Neural cell (in vitro differentiated cells): Measurements from ENCODE around the gene MTG1. TPM values are rescaled to one million over a fixed set of nuclear protein-coding genes. Genes with fewer than 3 reads are reported as not detected.

ENCODE experiments used
- H2AFZ ChIP-seq: fragments of 200-600, 300-800 bp; sonication (generic), shearing (Covaris generic); 2 replicates; pipeline ENCODE4 v1.6.0; 2014; ENCODE audit warnings: low read depth, mild to moderate bottlenecking, antibody characterized with exemption, low read length, moderate library complexity
- H3F3A ChIP-seq: fragments of 200-600 bp; shearing (Covaris generic); 2 replicates; pipeline ENCODE4 v1.6.1; 2016; ENCODE audit warnings: mild to moderate bottlenecking, moderate library complexity, mixed read lengths, antibody characterized with exemption, low read length; ENCODE audit not compliant: insufficient read depth, poor library complexity, severe bottlenecking
- H3K27ac ChIP-seq: fragments of 200-600, 300-800 bp; sonication (generic), shearing (Covaris generic); 2 replicates; pipeline ENCODE4 v1.5.1; 2014; ENCODE audit warnings: mild to moderate bottlenecking, low read length, moderate library complexity
- H3K27me3 ChIP-seq: fragments of 300-800, 200-600 bp; sonication (generic), shearing (Covaris generic); 2 replicates; pipeline ENCODE4 v1.6.0; 2014; ENCODE audit warnings: mild to moderate bottlenecking, low read depth, low read length, moderate library complexity; ENCODE audit not compliant: insufficient read depth
- H3K36me3 ChIP-seq: fragments of 300-800, 200-600 bp; sonication (generic), shearing (Covaris generic); 2 replicates; pipeline ENCODE4 v1.5.1; 2014; ENCODE audit warnings: mild to moderate bottlenecking, antibody characterized with exemption, low read length, moderate library complexity; ENCODE audit not compliant: insufficient read depth
- H3K4me2 ChIP-seq: fragments of 300-800, 200-600 bp; sonication (generic), shearing (Covaris generic); 2 replicates; pipeline ENCODE4 v1.6.0; 2014; ENCODE audit warnings: mild to moderate bottlenecking, low read length
- H3K4me3 ChIP-seq: fragments of 300-800, 200-600 bp; sonication (generic), shearing (Covaris generic); 2 replicates; pipeline ENCODE4 v1.5.1; 2014; ENCODE audit warnings: mild to moderate bottlenecking, low read length, moderate library complexity
- H3K79me2 ChIP-seq: fragments of 200-600 bp; shearing (Covaris generic); replicated peaks from 2 replicates; pipeline ENCODE4 v1.6.0; 2014; ENCODE audit warnings: mild to moderate bottlenecking, low read length, moderate library complexity; ENCODE audit not compliant: insufficient read depth
- H3K9ac ChIP-seq: fragments of 300-800, 200-600 bp; sonication (generic), shearing (Covaris generic); 2 replicates; pipeline ENCODE4 v1.6.1; 2016; ENCODE audit warnings: mild to moderate bottlenecking, low read length, mixed read lengths
- H3K9me2 ChIP-seq: fragments of 200-600 bp; shearing (Covaris generic); 2 replicates; pipeline ENCODE4 v1.6.1; 2016; ENCODE audit warnings: mild to moderate bottlenecking, low read length, mixed read lengths; ENCODE audit not compliant: insufficient read depth
- H3K9me3 ChIP-seq: fragments of 200-600, 300-800 bp; sonication (generic), shearing (Covaris generic); 2 replicates; pipeline ENCODE4 v1.6.1; 2016; ENCODE audit warnings: mild to moderate bottlenecking, mixed run types, low read length, moderate library complexity, mixed read lengths
- H4K20me1 ChIP-seq: fragments of 200-600 bp; shearing (Covaris generic); 2 replicates; pipeline ENCODE4 v1.6.1; 2016; ENCODE audit warnings: mild to moderate bottlenecking, mixed run types; ENCODE audit not compliant: insufficient read depth
- CTCF ChIP-seq: fragments of 450-650 bp; IDR thresholded peaks from 2 replicates; pipeline ENCODE4 v1.5.1; 2014; ENCODE audit warnings: antibody characterized with exemption, mild to moderate bottlenecking, moderate library complexity; ENCODE audit not compliant: poor library complexity, severe bottlenecking
- EP300 ChIP-seq: fragments of 450-650 bp; conservative IDR thresholded peaks from 2 replicates; pipeline ENCODE4 v1.6.1; 2014; ENCODE audit warnings: antibody characterized with exemption, mild to moderate bottlenecking, moderate library complexity; ENCODE audit not compliant: poor library complexity, severe bottlenecking
- EZH2 ChIP-seq: fragments of 200-600, 300-800 bp; shearing (Covaris generic), sonication (generic); IDR thresholded peaks from 2 replicates; pipeline ENCODE4 v1.6.1; 2014; ENCODE audit warnings: antibody characterized with exemption, low read length, borderline replicate concordance, mild to moderate bottlenecking; ENCODE audit not compliant: insufficient read depth, poor library complexity, severe bottlenecking
- MXI1 ChIP-seq: fragments of 450-650 bp; conservative IDR thresholded peaks from 2 replicates; pipeline ENCODE4 v1.6.1; 2014; ENCODE audit warnings: antibody characterized with exemption, mild to moderate bottlenecking; ENCODE audit not compliant: poor library complexity, severe bottlenecking
- POLR2AphosphoS5 ChIP-seq: IDR thresholded peaks from 2 replicates; pipeline ENCODE4 v1.6.1; 2012
- RAD21 ChIP-seq: fragments of 450-650 bp; conservative IDR thresholded peaks from 2 replicates; pipeline ENCODE4 v1.6.1; 2014; ENCODE audit warnings: antibody characterized with exemption, mild to moderate bottlenecking, moderate library complexity
- REST ChIP-seq: IDR thresholded peaks from 2 replicates; pipeline ENCODE4 v1.6.1; 2012; ENCODE audit warnings: borderline replicate concordance
- SMC3 ChIP-seq: fragments of 450-650 bp; conservative IDR thresholded peaks from 2 replicates; pipeline ENCODE4 v1.6.1; 2014; ENCODE audit warnings: antibody characterized with exemption, mild to moderate bottlenecking, moderate library complexity; ENCODE audit not compliant: poor library complexity
- TAF1 ChIP-seq: IDR thresholded peaks from 2 replicates; pipeline ENCODE4 v1.6.1; 2012; ENCODE audit warnings: low read depth
- polyA plus RNA-seq: library from polyadenylated mRNA; depleted of rRNA; stranded (reverse); fragments of >200 nt; gene quantifications from 2 replicates; pipeline ENCODE4 v1.2.3, GENCODE V29; 2014

The MTG1 gene
- polyA plus RNA-seq, 1 donor from 2014 or later, result 52.3 TPM

- no peak overlapping the region for H3K4me2 ChIP-seq
- H3K79me2 ChIP-seq, result peaks cover 2% of the 10 kb centered on the region
- no peaks in the 10 kb centered on the region for H3F3A ChIP-seq
- peaks cover 9% of the 10 kb centered on the region for H3K27me3 ChIP-seq
- H3K9me3 ChIP-seq, result no peaks in the 10 kb centered on the region
- no peaks in the 10 kb centered on the region for H3K36me3 ChIP-seq
- H4K20me1 ChIP-seq, result no peaks in the 10 kb centered on the region
- no peaks in the 10 kb centered on the region for H3K9me2 ChIP-seq
- no peak overlapping the region for H2AFZ ChIP-seq
- no peak overlapping the region for H3K9ac ChIP-seq
- H3K27ac ChIP-seq, result no peak overlapping the region
- H3K4me3 ChIP-seq, result no peak overlapping the region
- TF ChIP-seq SMC3, result no peak
- TF ChIP-seq TAF1, result no peak
- no peak for TF ChIP-seq EP300
- no peak for TF ChIP-seq REST
- TF ChIP-seq RAD21, result no peak
- TF ChIP-seq POLR2AphosphoS5, result no peak
- TF ChIP-seq MXI1, result no peak
- TF ChIP-seq CTCF, result no peak
- TF ChIP-seq EZH2, result no peak
Measured at GRCh38 chr10:133377025-133377817, 16.7 kb upstream of the MTG1 start.

- Histone ChIP-seq H3K9ac (peak overlapping the region; percentile 62), H3K27ac (no peak overlapping the region), H3K4me3 (peak overlapping the region; percentile 92), H3K4me2 (peak overlapping the region; percentile 58), H3F3A (no peaks in the 10 kb centered on the region), H3K27me3 (peaks cover 9% of the 10 kb centered on the region), H3K9me2 (no peaks in the 10 kb centered on the region), H2AFZ (no peak overlapping the region), H3K9me3 (no peaks in the 10 kb centered on the region), H4K20me1 (no peaks in the 10 kb centered on the region), H3K79me2 (no peaks in the 10 kb centered on the region), H3K36me3 (no peaks in the 10 kb centered on the region)
- TF ChIP-seq TAF1 (no peak), EZH2 (no peak), REST (no peak), EP300 (no peak), SMC3 (no peak), POLR2AphosphoS5 (no peak), MXI1 (no peak), CTCF (no peak), RAD21 (no peak)
Measured at GRCh38 chr10:133377818-133378250, 16.1 kb upstream of the MTG1 start.
